ENCODE measurements around the gene SLC12A7.

The SLC12A7 gene

GRCh38 chr5:1069720-1070088 is 42.2 kb downstream of the SLC12A7 start:
- in situ Hi-C loops (cut with HindIII; ENCODE audit: low pct_ligation_motif_present, low sequenced_read_pairs) = no loop called here
- no peak overlapping the region for H3K4me3 ChIP-seq (ENCODE audit: low read depth, low read length)
- H3K27me3 ChIP-seq (replicated peaks) = no peaks in the 10 kb centered on the region
- H3K36me3 ChIP-seq (replicated peaks) = no peaks in the 10 kb centered on the region
- no peak for TF ChIP-seq CTCF (IDR thresholded peaks at IDR 0.05; ENCODE audit: low read depth, low read length, missing control alignments)
- no peak for DNase-seq
- no peak overlapping the region for H3K27ac ChIP-seq

- no peak for TF ChIP-seq CTCF (IDR thresholded peaks at IDR 0.05; ENCODE audit: low read depth, low read length, missing control alignments)
- no peak overlapping the region for H3K4me3 ChIP-seq (ENCODE audit: low read depth, low read length)
- no peaks in the 10 kb centered on the region for H3K27me3 ChIP-seq (replicated peaks)
- no peak for DNase-seq
- no peaks in the 10 kb centered on the region for H3K36me3 ChIP-seq (replicated peaks)
- no peak overlapping the region for H3K27ac ChIP-seq
- in situ Hi-C loops (cut with HindIII; ENCODE audit: low pct_ligation_motif_present, low sequenced_read_pairs) = no loop called here
Observed at GRCh38 chr5:1068895-1069719, 42.8 kb downstream of the SLC12A7 start.

GRCh38 chr5:1068204-1068894 is 43.5 kb downstream of the SLC12A7 start:
- no peaks in the 10 kb centered on the region for H3K36me3 ChIP-seq (replicated peaks)
- no peak overlapping the region for H3K4me3 ChIP-seq (ENCODE audit: low read depth, low read length)
- no peak for TF ChIP-seq CTCF (IDR thresholded peaks at IDR 0.05; ENCODE audit: low read depth, low read length, missing control alignments)
- DNase-seq = no peak
- H3K27me3 ChIP-seq (replicated peaks) = no peaks in the 10 kb centered on the region
- in situ Hi-C loops (cut with HindIII; ENCODE audit: low pct_ligation_motif_present, low sequenced_read_pairs) = no loop called here
- H3K27ac ChIP-seq = no peak overlapping the region

- no peak for TF ChIP-seq CTCF (IDR thresholded peaks at IDR 0.05; ENCODE audit: low read depth, low read length, missing control alignments)
- in situ Hi-C loops (cut with HindIII; ENCODE audit: low pct_ligation_motif_present, low sequenced_read_pairs) = no loop called here
- no peak for DNase-seq
- no peaks in the 10 kb centered on the region for H3K36me3 ChIP-seq (replicated peaks)
- H3K27ac ChIP-seq = no peak overlapping the region
- no peaks in the 10 kb centered on the region for H3K27me3 ChIP-seq (replicated peaks)
- no peak overlapping the region for H3K4me3 ChIP-seq (ENCODE audit: low read depth, low read length)
Observed at GRCh38 chr5:1067141-1068121, 44.4 kb downstream of the SLC12A7 start.

- H3K27me3 ChIP-seq (replicated peaks) = no peaks in the 10 kb centered on the region
- in situ Hi-C loops (cut with HindIII; ENCODE audit: low pct_ligation_motif_present, low sequenced_read_pairs) = no loop called here
- no peak overlapping the region for H3K27ac ChIP-seq
- TF ChIP-seq CTCF (IDR thresholded peaks at IDR 0.05; ENCODE audit: low read depth, low read length, missing control alignments) = no peak
- H3K36me3 ChIP-seq (replicated peaks) = no peaks in the 10 kb centered on the region
- no peak overlapping the region for H3K4me3 ChIP-seq (ENCODE audit: low read depth, low read length)
- no peak for DNase-seq
Observed at GRCh38 chr5:1066676-1067075, 45.2 kb downstream of the SLC12A7 start.

Data from brain microvascular endothelial cell (primary cell).